NCI-H1105 treated with DMSO at 0.1 percent for 48 hours (cell line): ENCODE measurements around the gene HADH.
"Not testable (repeated sequence)": the region's sequence is repeated elsewhere in the genome, so short reads cannot be mapped to it uniquely, and the experiment has no call there.

Source experiments
- DNase-seq: peaks from one replicate; lab custom pipeline; 2025; lab: John Stamatoyannopoulos, UW

The HADH gene

DNA sequence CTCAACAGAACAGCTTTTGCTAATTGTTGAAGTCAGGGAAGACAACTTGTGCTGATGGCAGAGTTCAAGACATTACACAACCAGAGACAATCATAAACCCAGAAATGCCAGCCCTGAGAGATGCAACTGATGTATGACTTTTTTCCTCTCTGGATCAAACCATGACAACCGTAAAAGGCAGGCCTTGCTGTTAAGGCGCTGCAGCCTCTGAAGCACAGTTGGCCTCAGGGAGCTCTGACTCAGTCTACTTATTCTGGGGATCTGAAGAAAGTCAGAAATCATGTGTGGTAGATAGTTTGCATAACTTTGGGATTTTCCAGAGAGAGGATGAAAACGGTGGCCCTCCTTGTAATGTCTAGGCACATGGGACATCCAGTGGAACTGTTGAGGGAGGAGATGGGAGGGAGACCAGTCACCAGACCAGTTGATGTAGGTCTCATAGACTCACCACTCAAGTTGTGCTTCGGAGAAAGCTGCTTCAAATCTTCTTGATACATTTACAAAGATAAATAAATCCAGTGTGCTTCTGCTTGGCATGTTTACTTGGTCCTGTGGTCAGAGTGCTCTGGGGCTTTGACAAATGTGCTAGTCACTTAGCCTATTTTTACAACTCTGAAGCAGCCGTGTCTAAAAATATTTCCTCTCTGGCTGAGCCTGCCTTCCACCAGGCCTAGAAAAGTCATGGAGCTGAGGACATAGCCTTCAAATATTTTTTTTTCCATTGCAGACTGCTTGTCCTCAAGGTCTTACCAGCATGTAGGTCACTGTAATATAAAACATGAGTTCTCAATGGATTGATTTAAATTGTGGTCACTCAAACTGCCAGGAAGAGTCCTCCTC lies 7.5 kb downstream of the HADH start:
- DNase-seq: no peak

DNA sequence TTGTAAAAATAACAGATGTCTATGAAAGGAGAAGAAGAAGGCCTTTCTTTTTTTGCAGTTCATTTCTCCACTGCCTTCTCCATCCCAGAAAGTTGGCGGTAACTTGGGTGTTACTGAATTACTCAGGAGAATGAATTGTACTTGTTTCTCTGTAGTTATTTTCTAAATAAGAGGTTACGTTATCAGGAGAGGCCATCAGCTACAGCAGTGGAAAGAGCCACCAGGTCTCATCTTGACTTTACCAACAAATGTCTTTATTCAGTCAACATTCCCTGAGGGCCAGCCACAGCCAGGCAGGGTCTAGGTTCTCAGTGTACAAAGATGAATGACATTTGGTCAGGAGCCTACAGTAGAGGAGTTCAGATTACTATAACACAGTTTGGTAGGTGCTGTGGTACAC lies 8.1 kb downstream of the HADH start:
- no peak for DNase-seq

DNA sequence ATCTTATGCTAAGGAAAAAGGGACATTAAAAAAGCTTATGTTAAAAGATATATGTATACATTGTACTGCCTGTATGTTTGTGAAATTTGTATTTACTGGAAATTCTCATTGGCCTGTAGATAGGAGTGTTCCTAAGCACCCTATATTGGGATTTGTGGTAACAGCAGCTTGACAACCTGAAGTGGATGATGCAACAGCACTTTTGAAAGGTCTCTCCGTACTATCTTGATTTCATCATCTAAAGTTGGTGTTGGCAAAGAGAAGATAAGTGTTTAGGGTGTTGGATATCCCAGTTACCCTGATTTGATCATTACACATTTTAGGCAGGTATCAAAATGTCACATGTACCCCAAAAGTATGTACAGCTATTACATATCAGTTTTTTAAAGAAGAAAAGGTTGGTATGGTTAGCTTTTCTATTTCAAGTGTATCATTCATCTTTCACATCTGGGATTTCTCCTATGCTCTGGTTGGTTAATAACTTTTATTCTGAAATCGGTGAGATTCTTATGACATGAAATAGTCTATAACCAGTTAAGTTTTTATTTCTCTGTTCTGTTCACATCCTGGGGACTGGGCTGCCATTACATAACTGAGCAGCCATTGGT lies 10.3 kb downstream of the HADH start:
- no peak for DNase-seq

DNA sequence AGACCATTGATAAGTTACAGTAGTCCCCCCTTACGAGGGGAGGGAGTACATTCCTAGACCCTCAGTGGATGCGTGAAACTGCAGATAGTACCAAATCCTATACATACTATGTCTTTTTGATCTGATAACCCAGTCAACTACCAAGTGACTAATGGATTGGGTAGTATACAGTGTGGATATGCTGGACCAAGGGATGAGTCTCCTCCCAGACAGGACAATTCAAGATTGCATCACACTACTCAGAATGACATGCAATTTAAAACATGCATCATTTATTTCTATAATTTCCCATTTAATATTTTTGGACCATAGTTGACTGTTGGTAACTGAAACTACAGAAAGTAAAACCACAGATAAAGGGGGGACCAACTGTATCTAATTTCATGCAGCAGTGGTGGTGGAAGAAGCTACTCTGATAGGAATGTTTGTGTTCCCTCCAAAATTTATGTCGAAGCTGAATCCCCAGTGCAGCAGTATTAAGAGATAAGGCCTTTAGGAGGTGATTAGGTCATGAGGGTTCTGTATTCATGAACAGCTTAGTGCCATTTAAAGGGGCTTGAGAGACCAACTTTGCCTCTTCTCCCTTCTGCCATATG lies 11.9 kb downstream of the HADH start:
- DNase-seq: no peak

DNA sequence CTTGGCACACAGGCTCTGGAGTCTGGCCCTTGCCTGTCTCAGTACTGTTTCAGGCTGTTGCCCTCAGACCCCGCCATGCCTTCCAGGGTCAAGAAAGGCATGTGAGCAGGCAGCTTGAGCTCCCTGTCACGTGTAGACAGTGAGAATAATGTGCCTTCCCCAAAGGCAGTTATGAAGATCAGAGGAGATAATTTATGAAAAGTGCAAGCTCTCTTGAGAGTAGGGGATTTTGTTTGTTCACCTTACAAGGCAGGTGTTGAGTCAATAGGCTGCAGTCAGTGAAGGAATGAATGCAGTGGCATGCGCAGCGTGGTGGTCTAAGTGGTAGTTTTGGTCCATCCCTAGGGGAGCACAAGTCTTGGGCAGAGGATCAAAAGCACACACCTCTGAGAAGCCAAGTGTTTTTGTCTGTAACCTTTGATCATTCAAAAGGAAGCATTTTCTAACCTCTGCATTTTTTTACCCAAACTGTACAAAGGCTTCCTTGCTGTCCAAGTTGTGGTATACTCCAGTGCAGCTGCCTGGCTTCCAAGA lies 14.4 kb downstream of the HADH start:
- DNase-seq: no peak

DNA sequence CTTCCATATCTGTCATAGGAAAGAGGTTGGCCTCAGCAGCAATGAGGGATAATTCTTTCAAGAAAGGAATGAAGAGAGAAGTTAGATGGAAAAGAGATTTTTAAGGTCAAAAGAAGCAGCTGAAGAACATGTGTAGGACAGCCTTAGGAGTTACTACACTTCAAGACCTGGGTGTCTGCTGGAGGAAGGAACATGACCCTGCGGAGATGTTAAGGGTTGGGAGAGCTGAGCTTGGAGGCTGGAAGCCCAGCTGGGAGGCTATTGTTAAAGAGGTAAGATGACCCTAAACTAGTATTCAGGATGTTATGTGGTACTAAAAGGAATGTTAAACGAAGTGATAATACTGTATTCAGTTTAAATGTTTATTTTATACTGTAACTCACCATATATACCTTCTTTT lies 15.0 kb downstream of the HADH start:
- no peak for DNase-seq

GRCh38 chr4:108005807-108006206 lies 16.1 kb downstream of the HADH start:
- no peak for DNase-seq

DNA sequence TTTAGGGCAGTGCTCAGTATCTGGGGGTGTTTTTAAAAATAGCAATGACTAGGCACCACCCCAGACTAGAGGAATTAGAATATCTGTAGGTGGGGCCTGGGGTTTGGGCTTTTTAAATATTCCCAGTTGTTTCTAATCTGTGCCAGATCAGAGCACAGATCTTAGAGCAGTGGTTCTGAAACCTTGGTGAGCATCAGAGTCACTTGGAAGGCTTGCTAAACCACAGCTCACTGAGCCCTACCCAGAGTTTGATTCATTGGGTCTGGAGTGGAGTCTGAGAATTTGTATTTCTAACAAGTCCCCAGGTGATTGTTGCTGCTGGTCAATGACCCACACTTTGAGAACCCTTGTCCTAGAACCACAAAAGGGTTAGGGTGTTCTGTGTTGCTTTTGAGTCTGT lies 16.7 kb downstream of the HADH start:
- DNase-seq: no peak

GRCh38 chr4:108007984-108008383 lies 18.3 kb downstream of the HADH start:
- DNase-seq: no peak

GRCh38 chr4:108008721-108009120 lies 19.0 kb downstream of the HADH start:
- no peak for DNase-seq

DNA sequence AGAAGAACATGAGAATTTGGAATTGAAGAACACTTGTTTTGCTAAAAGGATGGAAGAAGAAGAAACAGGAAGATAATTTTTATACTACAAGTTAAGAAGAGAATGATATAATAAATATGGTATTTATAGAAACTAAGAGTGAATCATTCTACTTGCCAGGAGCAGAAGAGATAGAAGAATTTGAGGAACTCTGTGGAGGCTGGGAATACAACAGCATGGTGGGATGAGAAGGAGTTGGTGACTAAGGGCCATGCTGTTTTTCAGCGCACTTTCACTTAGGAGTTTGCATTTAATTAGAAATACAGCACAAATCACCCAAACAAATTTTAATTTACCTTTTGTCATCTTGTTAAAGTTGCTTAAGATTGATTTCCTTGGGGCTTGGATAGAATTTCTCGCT lies 20.5 kb downstream of the HADH start:
- DNase-seq: no peak

DNA sequence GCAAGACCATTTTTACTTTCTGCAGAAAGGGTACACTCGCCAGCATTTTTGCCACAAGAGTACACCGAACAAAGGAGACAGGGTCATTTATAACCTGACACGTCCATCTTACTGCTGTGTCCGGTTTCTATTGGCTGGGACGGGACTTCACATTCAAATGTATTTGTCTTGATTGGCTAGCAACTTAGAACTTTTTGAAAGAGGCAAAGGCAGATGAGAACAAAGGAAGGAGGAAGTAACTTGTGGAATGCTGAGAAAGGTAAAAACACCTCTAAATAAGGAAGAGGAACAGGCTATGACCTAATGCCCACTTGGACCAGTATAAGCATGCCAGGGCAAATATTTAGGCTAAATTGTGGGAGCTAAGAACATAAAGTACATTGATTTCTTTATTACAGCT lies 22.7 kb downstream of the HADH start:
- not testable (repeated sequence) for DNase-seq

- no peak for DNase-seq
Measured at GRCh38 chr4:108013327-108013726, 23.6 kb downstream of the HADH start.

DNA sequence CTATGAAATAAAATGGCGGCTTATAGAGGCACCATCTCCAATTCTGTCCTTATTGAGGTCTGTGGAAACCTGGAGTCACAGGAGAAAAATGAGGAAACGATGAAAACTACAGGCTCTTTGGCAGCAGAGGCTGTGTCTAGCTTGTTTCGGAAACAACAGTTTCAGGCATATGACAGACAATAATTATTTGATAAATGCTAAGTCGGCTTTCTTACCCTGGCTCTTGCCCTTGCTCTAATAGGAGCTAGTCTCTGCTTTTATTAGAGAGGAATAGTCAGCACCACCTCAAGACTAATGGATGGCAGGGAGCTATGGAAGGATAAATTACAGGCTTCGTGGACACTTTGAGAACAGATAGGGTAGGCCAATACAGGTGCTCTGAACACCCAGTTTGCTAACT lies 24.3 kb downstream of the HADH start:
- DNase-seq: no peak

DNA sequence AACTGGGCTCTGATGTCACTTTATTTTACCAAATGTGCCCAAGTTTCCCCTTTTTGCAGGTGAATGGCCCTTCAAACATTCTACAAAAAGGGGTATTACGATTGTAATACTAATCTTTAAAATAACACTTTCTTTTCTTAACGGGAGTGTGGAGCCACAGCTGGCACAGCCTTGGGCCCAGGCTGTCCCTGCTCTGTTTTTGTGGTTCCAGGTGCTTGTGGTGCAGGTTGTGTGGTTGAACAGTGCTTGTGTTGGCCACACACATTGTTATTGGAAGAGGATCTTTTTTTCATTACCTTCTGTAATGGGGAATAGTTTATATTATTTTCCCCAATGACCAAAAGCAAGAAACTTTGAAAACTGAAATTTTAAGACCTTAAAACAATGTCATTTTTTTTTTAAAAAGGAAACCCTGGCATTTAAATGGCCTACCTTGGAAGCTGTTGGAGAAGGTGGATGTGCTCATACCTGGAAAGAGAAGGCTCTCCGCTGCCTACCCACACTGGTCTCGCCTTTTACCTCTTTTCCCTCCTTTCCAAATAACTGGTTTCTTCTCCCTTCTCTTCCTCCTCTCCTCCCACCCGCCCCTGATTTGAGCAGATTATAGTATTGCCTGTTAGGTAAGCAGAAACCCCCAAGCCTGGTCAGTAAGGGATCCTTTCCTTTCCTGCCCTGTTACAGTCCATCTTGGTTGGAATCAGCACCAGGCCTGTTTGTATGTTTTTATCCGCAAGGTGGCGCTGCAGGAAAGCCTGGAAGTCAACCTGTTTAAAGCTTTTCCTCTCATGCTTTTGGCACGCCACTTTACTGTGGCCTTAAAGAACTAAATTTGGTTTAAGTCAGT lies 28.6 kb downstream of the HADH start:
- peak; percentile 40 for DNase-seq

DNA sequence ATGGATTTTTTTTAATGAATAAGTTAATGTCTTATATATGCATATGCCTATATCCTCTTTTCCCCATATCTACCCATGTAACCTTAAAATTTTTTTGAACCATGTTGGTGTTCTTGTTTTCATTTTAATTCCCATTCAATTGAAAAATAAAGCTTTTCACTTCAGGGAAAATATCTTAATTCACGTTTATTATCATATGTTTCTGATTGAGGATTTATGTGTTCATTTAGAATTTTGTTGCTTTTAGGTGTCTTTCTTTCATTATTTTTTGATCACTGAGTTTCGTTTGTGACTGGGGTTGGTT lies 29.1 kb downstream of the HADH start:
- no peak for DNase-seq

DNA sequence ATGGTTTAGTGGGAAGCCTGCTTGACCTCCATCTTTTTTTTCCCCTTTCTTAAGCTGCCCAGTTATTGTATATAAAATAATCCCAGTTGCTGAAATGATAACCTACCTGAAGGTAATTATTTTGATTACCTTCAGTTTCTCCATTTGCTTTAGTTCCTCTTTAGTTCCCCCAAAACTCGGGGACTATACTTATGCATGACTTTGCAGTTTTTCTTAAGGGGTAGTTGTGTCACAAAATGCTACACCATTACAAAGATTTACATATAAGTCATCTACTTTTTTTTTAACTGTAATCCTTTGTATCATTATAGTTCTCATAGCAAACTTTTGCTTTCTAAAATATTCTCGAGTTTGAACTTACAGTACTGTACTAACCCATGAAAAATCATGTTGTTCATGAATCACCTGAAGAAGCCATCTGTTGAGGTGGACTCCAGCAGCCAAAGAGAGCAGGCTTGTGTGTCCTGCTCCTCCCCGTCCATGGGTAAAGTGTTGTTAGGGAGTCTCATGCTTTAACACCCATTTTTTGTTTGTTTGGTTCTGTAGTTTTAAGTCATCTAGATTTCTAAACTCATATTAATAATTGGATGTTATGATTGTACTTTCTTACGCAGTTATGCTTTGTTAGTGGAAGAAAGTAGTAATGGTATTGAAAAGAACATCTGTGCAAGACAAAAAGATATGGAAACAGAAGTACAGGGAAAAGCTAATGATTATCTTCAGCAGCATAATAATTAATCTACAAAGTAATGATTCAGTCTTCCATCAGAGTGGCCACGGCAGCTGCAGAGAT lies 34.6 kb downstream of the HADH start:
- DNase-seq: no peak

DNA sequence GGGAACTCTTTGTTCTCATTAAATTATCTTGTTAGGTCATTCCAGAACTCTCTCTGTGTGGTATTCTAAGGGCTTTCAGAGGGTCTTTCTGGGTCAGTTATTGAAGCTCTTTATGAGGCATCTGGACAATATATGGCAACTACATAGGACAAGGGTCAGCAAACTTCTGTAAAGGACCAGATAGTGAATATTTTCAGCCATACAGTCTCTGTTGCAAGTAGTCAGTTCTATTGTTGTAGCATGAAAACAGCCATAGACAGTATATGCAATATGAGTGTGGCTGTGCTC lies 35.1 kb downstream of the HADH start:
- DNase-seq: no peak

DNA sequence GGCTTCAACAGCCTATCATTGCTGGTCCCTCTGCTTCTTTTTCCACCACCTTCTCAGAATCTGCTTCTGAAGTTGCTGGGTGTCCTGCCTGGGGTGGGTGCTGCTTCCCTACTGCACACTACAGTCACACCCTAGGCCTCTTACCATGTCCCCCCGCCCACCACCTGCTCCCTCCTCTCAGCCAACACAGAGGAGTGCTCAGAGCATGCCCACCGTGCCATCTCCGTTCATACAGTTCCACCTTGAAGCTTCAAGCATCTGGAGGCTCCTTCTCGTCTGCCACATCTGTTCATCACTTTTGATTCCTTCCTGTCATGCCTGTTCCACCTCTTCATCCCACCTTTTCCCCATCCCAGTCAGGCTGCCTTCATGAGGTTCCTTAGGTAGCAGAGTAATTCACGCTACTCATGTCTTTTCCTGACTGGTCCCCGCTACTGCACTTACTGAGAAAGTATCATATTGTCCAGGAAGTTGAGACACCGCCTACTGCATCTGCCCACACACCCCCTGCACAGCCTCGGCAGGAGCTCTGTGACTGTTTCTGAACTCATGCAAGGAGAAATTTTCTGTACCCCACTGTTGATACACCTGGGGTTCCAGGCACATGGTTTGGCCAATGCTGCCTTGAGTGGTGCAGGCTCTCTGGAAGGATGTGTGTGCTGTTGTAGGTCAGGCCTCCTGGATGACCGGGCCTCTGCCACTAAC lies 39.5 kb downstream of the HADH start:
- no peak for DNase-seq

DNA sequence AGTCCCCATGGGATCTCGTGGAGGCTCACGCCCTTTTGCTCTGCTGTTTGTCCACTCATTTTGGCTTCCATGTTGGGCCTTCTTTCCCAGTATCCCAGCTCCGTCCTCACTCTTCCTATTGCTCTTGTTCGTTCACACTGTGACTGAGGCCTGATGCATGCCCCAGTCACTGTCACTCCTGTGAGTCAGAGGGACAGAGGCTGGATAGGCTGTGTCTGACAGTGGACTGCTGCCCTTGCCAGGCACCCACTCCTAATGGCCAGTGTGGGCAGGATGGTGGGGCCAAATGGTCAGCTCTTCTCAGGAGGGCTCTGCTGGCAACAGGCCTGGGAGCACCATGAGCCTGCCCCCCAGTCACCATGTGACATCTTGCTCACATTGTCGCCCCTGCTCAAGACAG lies 40.0 kb downstream of the HADH start:
- no peak for DNase-seq

DNA sequence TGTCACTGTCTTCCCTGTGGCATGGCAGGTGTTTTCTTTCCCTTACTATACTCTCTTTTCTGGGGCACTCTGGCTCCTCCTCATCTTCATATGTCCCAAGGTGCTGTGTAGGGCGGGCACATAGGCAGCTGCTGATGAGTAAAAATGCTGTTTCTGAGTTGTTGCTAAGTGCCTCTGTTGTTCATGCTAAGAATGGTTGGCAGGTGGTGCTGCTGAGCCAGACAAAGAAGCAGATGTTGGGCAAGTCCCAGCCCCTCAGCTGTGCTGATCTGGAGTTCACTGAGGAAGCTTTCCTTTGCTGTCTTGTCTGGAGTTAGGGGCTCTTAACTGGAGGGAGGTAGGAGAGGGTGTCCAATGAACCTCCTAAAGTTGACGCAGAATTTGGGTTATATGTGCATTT lies 40.6 kb downstream of the HADH start:
- DNase-seq: peak; percentile 38
